DND-41 (cell line): ENCODE results near the gene CNBP.

Source experiments
- ATAC-seq: fragments of 200-7000 bp; cut with Tn5 transposase; 3 replicates; pipeline ENCODE4 v1.9.1; 2021; ENCODE audit warnings: low read depth; ENCODE audit not compliant: insufficient read depth
- DNase-seq: peaks from one replicate; pipeline ENCODE4 v3.0.0-alpha.2; 2020
- H2AFZ ChIP-seq: 2 replicates; pipeline ENCODE4 v1.6.0; 2012; ENCODE audit warnings: low read depth, low read length
- H3K27ac ChIP-seq: 2 replicates; pipeline ENCODE4 v1.5.1; 2012; ENCODE audit warnings: low read length, inconsistent platforms
- H3K27me3 ChIP-seq: fragments of 200-600 bp; sonication (generic); 2 replicates; pipeline ENCODE4 v1.6.0; 2012; ENCODE audit warnings: low read length, mild to moderate bottlenecking, inconsistent platforms; ENCODE audit not compliant: insufficient read depth, poor library complexity
- H3K36me3 ChIP-seq: 2 replicates; pipeline ENCODE4 v1.5.1; 2012; ENCODE audit warnings: low read length, inconsistent platforms; ENCODE audit not compliant: insufficient read depth
- H3K4me1 ChIP-seq: 2 replicates; pipeline ENCODE4 v1.5.1; 2012; ENCODE audit warnings: mild to moderate bottlenecking, low read length; ENCODE audit not compliant: insufficient read depth
- H3K4me2 ChIP-seq: 2 replicates; pipeline ENCODE4 v1.6.0; 2012; ENCODE audit warnings: mild to moderate bottlenecking, moderate library complexity, low read length, inconsistent platforms; ENCODE audit not compliant: insufficient read depth
- H3K4me3 ChIP-seq, 2 experiments: fragments of 200-600 bp in 1 of 2; shearing (Covaris generic) in 1 of 2; 2 replicates each; pipeline ENCODE4 v1.5.1; 2012 to 2016; ENCODE audit warnings: inconsistent platforms in 2 of 2, low read length in 2 of 2, mild to moderate bottlenecking in 2 of 2, low read depth in 1 of 2, moderate library complexity in 1 of 2
- H3K79me2 ChIP-seq: 2 replicates; pipeline ENCODE4 v1.6.0; 2012; ENCODE audit warnings: low read length, inconsistent platforms; ENCODE audit not compliant: insufficient read depth
- H3K9ac ChIP-seq: 2 replicates; pipeline ENCODE4 v1.6.0; 2012; ENCODE audit warnings: low read depth, mild to moderate bottlenecking, inconsistent platforms, low read length, moderate library complexity
- H3K9me3 ChIP-seq: 2 replicates; pipeline ENCODE4 v1.5.1; 2012; ENCODE audit warnings: low read length, moderate library complexity, mild to moderate bottlenecking, inconsistent platforms; ENCODE audit not compliant: insufficient read depth, severe bottlenecking
- H4K20me1 ChIP-seq: 2 replicates; pipeline ENCODE4 v1.6.0; 2012; ENCODE audit warnings: low read length; ENCODE audit not compliant: insufficient read depth
- CTCF ChIP-seq: IDR thresholded peaks from 2 replicates; pipeline ENCODE4 v1.5.1; 2012; ENCODE audit warnings: borderline replicate concordance, low read length, moderate library complexity, mild to moderate bottlenecking; ENCODE audit not compliant: poor library complexity, severe bottlenecking; ENCODE audit errors: extremely low read depth
- EZH2 ChIP-seq: IDR thresholded peaks from 3 replicates; pipeline ENCODE4 v1.6.1; 2012; ENCODE audit warnings: borderline replicate concordance, low read depth, mild to moderate bottlenecking, moderate library complexity, low read length, inconsistent platforms; ENCODE audit not compliant: severe bottlenecking

Gene CNBP

GRCh38 chr3:129180461-129180860, 3.2 kb downstream of the CNBP start:
- DNase-seq (no peak), ATAC-seq (no peak)
- Histone ChIP-seq H3K36me3 (peaks cover 71% of the 10 kb centered on the region), H2AFZ (no peak overlapping the region), H3K27ac (no peak overlapping the region), H3K4me3 (peak overlapping the region in 1 of 2 experiments; percentile 34; a peak in 1 of 4 replicates), H4K20me1 (peaks cover 70% of the 10 kb centered on the region), H3K9ac (peak overlapping the region; percentile 98; the same call in 1 of the 2 replicates), H3K4me1 (peaks cover 67% of the 10 kb centered on the region), H3K79me2 (peaks cover 98% of the 10 kb centered on the region), H3K4me2 (peak overlapping the region; percentile 75; the same call in 1 of the 2 replicates), H3K27me3 (no peaks in the 10 kb centered on the region), H3K9me3 (no peaks in the 10 kb centered on the region)
- no peak for TF ChIP-seq CTCF
- no peak for TF ChIP-seq EZH2

- TF ChIP-seq CTCF, result no peak
- no peak for TF ChIP-seq EZH2
- H3K36me3 ChIP-seq, result peaks cover 87% of the 10 kb centered on the region
- H3K27me3 ChIP-seq, result no peaks in the 10 kb centered on the region
- H3K27ac ChIP-seq, result no peak overlapping the region
- peak overlapping the region; percentile 29; the same call in 1 of the 2 replicates for H3K4me2 ChIP-seq
- no peak overlapping the region for H3K9ac ChIP-seq
- no peak for ATAC-seq
- H2AFZ ChIP-seq, result no peak overlapping the region
- no peak for DNase-seq
- H4K20me1 ChIP-seq, result peaks cover 95% of the 10 kb centered on the region
- H3K4me1 ChIP-seq, result peaks cover 44% of the 10 kb centered on the region
- H3K79me2 ChIP-seq, result peaks cover 100% of the 10 kb centered on the region
- H3K9me3 ChIP-seq, result no peaks in the 10 kb centered on the region
- H3K4me3 ChIP-seq, result no peak overlapping the region
These were observed 7.6 kb downstream of the CNBP start for GRCh38 chr3:129176051-129176450.

- peaks cover 97% of the 10 kb centered on the region for H3K79me2 ChIP-seq
- no peak overlapping the region for H3K4me3 ChIP-seq
- DNase-seq (no peak), ATAC-seq (no peak)
- no peak for TF ChIP-seq EZH2
- TF ChIP-seq CTCF, result no peak
- H3K27me3 ChIP-seq, result no peaks in the 10 kb centered on the region
- no peak overlapping the region for H3K4me2 ChIP-seq
- no peak overlapping the region for H3K9ac ChIP-seq
- no peaks in the 10 kb centered on the region for H3K9me3 ChIP-seq
- peaks cover 86% of the 10 kb centered on the region for H4K20me1 ChIP-seq
- peaks cover 22% of the 10 kb centered on the region; the same call in 1 of the 2 replicates for H3K4me1 ChIP-seq
- no peak overlapping the region for H2AFZ ChIP-seq
- peaks cover 87% of the 10 kb centered on the region for H3K36me3 ChIP-seq
- no peak overlapping the region for H3K27ac ChIP-seq
These were observed 10.0 kb downstream of the CNBP start for GRCh38 chr3:129173725-129174124.

GRCh38 chr3:129173206-129173605, 10.5 kb downstream of the CNBP start:
- Histone ChIP-seq H3K4me1 (peaks cover 18% of the 10 kb centered on the region; the same call in 1 of the 2 replicates), H3K9ac (no peak overlapping the region), H3K4me3 (no peak overlapping the region), H3K36me3 (peaks cover 83% of the 10 kb centered on the region), H3K27ac (no peak overlapping the region), H2AFZ (no peak overlapping the region), H3K27me3 (no peaks in the 10 kb centered on the region), H3K79me2 (peaks cover 92% of the 10 kb centered on the region), H3K9me3 (no peaks in the 10 kb centered on the region), H3K4me2 (no peak overlapping the region), H4K20me1 (peaks cover 80% of the 10 kb centered on the region)
- no peak for ATAC-seq
- DNase-seq, result no peak
- TF ChIP-seq CTCF (no peak), EZH2 (no peak)
